ENCODE results near the gene TYSND1. TPM values are rescaled to one million over a fixed set of nuclear protein-coding genes. Genes with fewer than 3 reads are reported as not detected.

Gene TYSND1
- total RNA-seq, 1 experiment from 2014 or later: 13.6 TPM

GRCh38 chr10:70155255-70155838, 8.8 kb upstream of the TYSND1 start:
- no peak for DNase-seq (ENCODE audit: low read depth, low spot score)
- CTCF ChIA-PET: interaction anchor here (5.4 kb wide), 1 partner anchor 10 kb away, joined by 33 read pairs; the partner anchor contains the start of gene TYSND1
- TF ChIP-seq EZH2 (IDR thresholded peaks at IDR 0.05): no peak
- intact Hi-C loops (cut with micrococcal nuclease): no loop called here
- Histone ChIP-seq H3K27ac (ENCODE audit: low read depth, low read length) (no peak overlapping the region), H3K9ac (ENCODE audit: low read length) (no peak overlapping the region), H3K9me2 (ENCODE audit: insufficient read depth) (no peaks in the 10 kb centered on the region), H3K4me3 (replicated peaks in 1 of 2; ENCODE audit: low read depth in 1 of 2, low read length in 2 of 2) (no peak overlapping the region), H3K79me2 (ENCODE audit: insufficient read depth, low read length) (peaks cover 72% of the 10 kb centered on the region), H3K4me1 (ENCODE audit: control insufficient read depth in 1 of 2, insufficient read depth in 2 of 2, low read length in 2 of 2) (no peaks in the 10 kb centered on the region), H2AFZ (ENCODE audit: low read depth, low read length, poor library complexity, severe bottlenecking) (no peak overlapping the region), H3K4me2 (ENCODE audit: low read length) (no peak overlapping the region), H3K36me3 (ENCODE audit: control insufficient read depth in 1 of 2, insufficient read depth in 2 of 2, low read length in 2 of 2) (peaks cover 70 to 73% of the 10 kb centered on the region in 2 experiments), H3K27me3 (ENCODE audit: insufficient read depth, low read length) (no peaks in the 10 kb centered on the region), H3K9me3 (ENCODE audit: control insufficient read depth in 1 of 2, insufficient read depth in 1 of 2, low read depth in 1 of 2, low read length in 2 of 2) (no peaks in the 10 kb centered on the region), H4K20me1 (ENCODE audit: insufficient read depth) (no peaks in the 10 kb centered on the region; the same call in 1 of the 2 replicates)
- no TSS peak for BruUV-seq (replicated peaks)
- RAD21 ChIA-PET (ENCODE audit: low non-redundant PET in 1 of 2, low total read pairs in 2 of 2, uncharacterized antibody in 2 of 2, unreplicated experiment in 2 of 2): no interaction called here
- no peak for ATAC-seq
- POLR2A ChIA-PET: interaction anchor here (1.3 kb wide), 1 partner anchor 9 kb away, joined by 4 read pairs; the partner anchor contains the start of gene TYSND1

GRCh38 chr10:70148516-70148915, 2.0 kb upstream of the TYSND1 start:
- H3K4me2 ChIP-seq (ENCODE audit: low read length): no peak overlapping the region
- CTCF ChIA-PET: interaction anchor here (1.1 to 1.7 kb wide), 2 partner anchors 73 to 216 kb away, joined by 3 to 5 read pairs; no protein-coding TSS in a partner anchor
- H3K9me2 ChIP-seq (ENCODE audit: insufficient read depth): no peaks in the 10 kb centered on the region
- intact Hi-C loops (cut with micrococcal nuclease): loop anchor here (5.0 kb wide), 1 partner anchor 239 kb away; no protein-coding TSS in a partner anchor
- TF ChIP-seq REST (IDR thresholded peaks at IDR 0.05; ENCODE audit: low read depth) (no peak), ZFX (IDR thresholded peaks at IDR 0.05) (no peak)
- peaks cover 50% of the 10 kb centered on the region; the same call in 1 of the 2 replicates for H3K79me2 ChIP-seq (ENCODE audit: insufficient read depth, low read length)
- no peak overlapping the region for H3K9ac ChIP-seq (ENCODE audit: low read length)
- no peak overlapping the region for H3K27ac ChIP-seq (ENCODE audit: low read depth, low read length)
- RAD21 ChIA-PET (ENCODE audit: low non-redundant PET in 1 of 2, low total read pairs in 2 of 2, uncharacterized antibody in 2 of 2, unreplicated experiment in 2 of 2): no interaction called here
- no peak overlapping the region for H2AFZ ChIP-seq (ENCODE audit: low read depth, low read length, poor library complexity, severe bottlenecking)
- no peak for DNase-seq (ENCODE audit: low read depth, low spot score)
- no peak overlapping the region for H3K4me3 ChIP-seq (replicated peaks in 1 of 2; ENCODE audit: low read depth in 1 of 2, low read length in 2 of 2)
- H4K20me1 ChIP-seq (ENCODE audit: insufficient read depth): no peaks in the 10 kb centered on the region
- ATAC-seq: no peak
- H3K27me3 ChIP-seq (ENCODE audit: insufficient read depth, low read length): no peaks in the 10 kb centered on the region
- H3K4me1 ChIP-seq (ENCODE audit: control insufficient read depth in 1 of 2, insufficient read depth in 2 of 2, low read length in 2 of 2): peaks cover 8 to 26% of the 10 kb centered on the region in 2 experiments; a peak in 3 of 4 replicates
- BruUV-seq (replicated peaks): no TSS peak
- H3K9me3 ChIP-seq (ENCODE audit: control insufficient read depth in 1 of 2, insufficient read depth in 1 of 2, low read depth in 1 of 2, low read length in 2 of 2): no peaks in the 10 kb centered on the region
- H3K36me3 ChIP-seq (ENCODE audit: control insufficient read depth in 1 of 2, insufficient read depth in 2 of 2, low read length in 2 of 2): peaks cover 28 to 34% of the 10 kb centered on the region in 2 experiments
- POLR2A ChIA-PET: no interaction called here

Measured in HCT116 (cell line).